PC-9 (cell line): ENCODE measurements around the gene PMS2. TPM values are rescaled to one million over a fixed set of nuclear protein-coding genes. Genes with fewer than 3 reads are reported as not detected.
A peak's percentile ranks its signal among the peaks of the same experiment; 100 is the strongest.

ENCODE experiments used
- Bru-seq: library from RNA; stranded (reverse); fragments of 400-500 nt; gene quantifications from one replicate; lab custom pipeline; 2021; lab: Mats Ljungman, UMichigan
- BruChase-seq, 2 experiments: library from RNA; stranded (reverse); fragments of 400-500 nt; gene quantifications; one replicate each; lab custom pipeline; 2021; lab: Mats Ljungman, UMichigan
- BruUV-seq: library from RNA; stranded (reverse); fragments of 400-500 nt; replicated peaks from 2 replicates; lab custom pipeline; 2021; lab: Mats Ljungman, UMichigan
- CTCF ChIA-PET: fragments of 300-600 bp; sonication (Branson Sonifier 250); formaldehyde crosslinking; loops from one replicate; lab custom pipeline; 2022; ENCODE audit warnings: antibody characterized with exemption; lab: Charles Lee
- POLR2A ChIA-PET: fragments of 300-600 bp; sonication (Branson Sonifier 250); formaldehyde crosslinking; loops from one replicate; lab custom pipeline; 2022; ENCODE audit warnings: antibody characterized with exemption; ENCODE audit not compliant: unreplicated experiment; lab: Charles Lee
- DNase-seq, 2 experiments: peaks; one replicate each; pipeline versions ENCODE4 v3.0.0 to v3.0.0-alpha.2; 2015 to 2022; ENCODE audit warnings: mixed read lengths in 1 of 2
- H2AFZ ChIP-seq: fragments of 200-600 bp; sonication (generic); 2 replicates; pipeline ENCODE4 v1.8.1; 2017; ENCODE audit warnings: antibody characterized with exemption
- H3F3A ChIP-seq: fragments of 200-600 bp; sonication (generic); 2 replicates; pipeline ENCODE4 v1.8.1; 2017; ENCODE audit warnings: antibody characterized with exemption, mild to moderate bottlenecking, low read depth; ENCODE audit not compliant: insufficient read depth
- H3K27ac ChIP-seq: fragments of 200-600 bp; sonication (generic); 2 replicates; pipeline ENCODE4 v1.6.1; 2016; ENCODE audit warnings: mixed run types
- H3K27me3 ChIP-seq: fragments of 200-600 bp; sonication (generic); 2 replicates; pipeline ENCODE4 v1.6.1; 2016; ENCODE audit warnings: low read depth, mixed run types; ENCODE audit not compliant: insufficient read depth
- H3K36me3 ChIP-seq: fragments of 200-600 bp; sonication (generic); 2 replicates; pipeline ENCODE4 v1.6.1; 2016; ENCODE audit warnings: low read depth, mixed run types
- H3K4me1 ChIP-seq: fragments of 200-600 bp; sonication (generic); replicated peaks from 2 replicates; pipeline ENCODE4 v1.6.1; 2016; ENCODE audit warnings: mixed run types; ENCODE audit not compliant: insufficient read depth
- H3K4me2 ChIP-seq: fragments of 200-600 bp; sonication (generic); 2 replicates; pipeline ENCODE4 v1.6.1; 2017; ENCODE audit warnings: mixed run types
- H3K4me3 ChIP-seq: fragments of 200-600 bp; sonication (generic); 2 replicates; pipeline ENCODE4 v1.6.1; 2016; ENCODE audit warnings: mixed run types
- H3K79me2 ChIP-seq: fragments of 200-600 bp; sonication (generic); 2 replicates; pipeline ENCODE4 v1.6.1; 2017; ENCODE audit warnings: low read depth, mixed run types
- H3K9me2 ChIP-seq: fragments of 200-600 bp; sonication (generic); 2 replicates; pipeline ENCODE4 v1.8.1; 2017; ENCODE audit warnings: mild to moderate bottlenecking; ENCODE audit not compliant: insufficient read depth
- H3K9me3 ChIP-seq: fragments of 200-600 bp; sonication (generic); 2 replicates; pipeline ENCODE4 v1.8.1; 2016; ENCODE audit warnings: low read depth; ENCODE audit not compliant: insufficient read depth
- H4K20me1 ChIP-seq: fragments of 200-600 bp; sonication (generic); 2 replicates; pipeline ENCODE4 v1.8.1; 2017; ENCODE audit not compliant: insufficient read depth
- EZH2 ChIP-seq: fragments of 200-600 bp; sonication (generic); IDR thresholded peaks from 2 replicates; pipeline ENCODE4 v1.8.0; 2017; ENCODE audit warnings: antibody characterized with exemption, low read depth
- intact Hi-C: fragments of 100-400 bp; cut with micrococcal nuclease; formaldehyde crosslinking; loops from one replicate; pipeline ENCODE4 v1.10.0; 2022; ENCODE audit not compliant: unreplicated experiment
- long read RNA-seq: library from polyadenylated mRNA; stranded (forward); transcript quantifications from one replicate; pipeline ENCODE4 v2.0.0, GENCODE V29; 2022
- total RNA-seq: library from RNA; stranded (reverse); gene quantifications from 2 replicates; pipeline ENCODE4 v1.2.3, GENCODE V29; 2021
- TF ChIP-seq, protein P1 (sequence below): fragments of 200-600 bp; sonication (generic); conservative IDR thresholded peaks from 2 replicates; pipeline ENCODE4 v1.6.1; 2017; ENCODE audit warnings: mixed run types, antibody characterized with exemption, mild to moderate bottlenecking, moderate library complexity

The PMS2 gene, protein sequence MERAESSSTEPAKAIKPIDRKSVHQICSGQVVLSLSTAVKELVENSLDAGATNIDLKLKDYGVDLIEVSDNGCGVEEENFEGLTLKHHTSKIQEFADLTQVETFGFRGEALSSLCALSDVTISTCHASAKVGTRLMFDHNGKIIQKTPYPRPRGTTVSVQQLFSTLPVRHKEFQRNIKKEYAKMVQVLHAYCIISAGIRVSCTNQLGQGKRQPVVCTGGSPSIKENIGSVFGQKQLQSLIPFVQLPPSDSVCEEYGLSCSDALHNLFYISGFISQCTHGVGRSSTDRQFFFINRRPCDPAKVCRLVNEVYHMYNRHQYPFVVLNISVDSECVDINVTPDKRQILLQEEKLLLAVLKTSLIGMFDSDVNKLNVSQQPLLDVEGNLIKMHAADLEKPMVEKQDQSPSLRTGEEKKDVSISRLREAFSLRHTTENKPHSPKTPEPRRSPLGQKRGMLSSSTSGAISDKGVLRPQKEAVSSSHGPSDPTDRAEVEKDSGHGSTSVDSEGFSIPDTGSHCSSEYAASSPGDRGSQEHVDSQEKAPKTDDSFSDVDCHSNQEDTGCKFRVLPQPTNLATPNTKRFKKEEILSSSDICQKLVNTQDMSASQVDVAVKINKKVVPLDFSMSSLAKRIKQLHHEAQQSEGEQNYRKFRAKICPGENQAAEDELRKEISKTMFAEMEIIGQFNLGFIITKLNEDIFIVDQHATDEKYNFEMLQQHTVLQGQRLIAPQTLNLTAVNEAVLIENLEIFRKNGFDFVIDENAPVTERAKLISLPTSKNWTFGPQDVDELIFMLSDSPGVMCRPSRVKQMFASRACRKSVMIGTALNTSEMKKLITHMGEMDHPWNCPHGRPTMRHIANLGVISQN
- 30.4 and 32.1 TPM in 2 replicates for total RNA-seq
- percentile 66 among the genes with signal in this experiment for Bru-seq, nascent RNA
- BruChase-seq, experiment 1, labeled RNA remaining after a 2-hour chase: percentile 67 among the genes with signal in this experiment
- BruChase-seq, experiment 2, labeled RNA remaining after a 6-hour chase: percentile 68 among the genes with signal in this experiment
- long read RNA-seq, partial matches to known transcripts: 3 of 10 reads
- long read RNA-seq, other reads (novel, unspliced or antisense): 4 of 10 reads

DNA sequence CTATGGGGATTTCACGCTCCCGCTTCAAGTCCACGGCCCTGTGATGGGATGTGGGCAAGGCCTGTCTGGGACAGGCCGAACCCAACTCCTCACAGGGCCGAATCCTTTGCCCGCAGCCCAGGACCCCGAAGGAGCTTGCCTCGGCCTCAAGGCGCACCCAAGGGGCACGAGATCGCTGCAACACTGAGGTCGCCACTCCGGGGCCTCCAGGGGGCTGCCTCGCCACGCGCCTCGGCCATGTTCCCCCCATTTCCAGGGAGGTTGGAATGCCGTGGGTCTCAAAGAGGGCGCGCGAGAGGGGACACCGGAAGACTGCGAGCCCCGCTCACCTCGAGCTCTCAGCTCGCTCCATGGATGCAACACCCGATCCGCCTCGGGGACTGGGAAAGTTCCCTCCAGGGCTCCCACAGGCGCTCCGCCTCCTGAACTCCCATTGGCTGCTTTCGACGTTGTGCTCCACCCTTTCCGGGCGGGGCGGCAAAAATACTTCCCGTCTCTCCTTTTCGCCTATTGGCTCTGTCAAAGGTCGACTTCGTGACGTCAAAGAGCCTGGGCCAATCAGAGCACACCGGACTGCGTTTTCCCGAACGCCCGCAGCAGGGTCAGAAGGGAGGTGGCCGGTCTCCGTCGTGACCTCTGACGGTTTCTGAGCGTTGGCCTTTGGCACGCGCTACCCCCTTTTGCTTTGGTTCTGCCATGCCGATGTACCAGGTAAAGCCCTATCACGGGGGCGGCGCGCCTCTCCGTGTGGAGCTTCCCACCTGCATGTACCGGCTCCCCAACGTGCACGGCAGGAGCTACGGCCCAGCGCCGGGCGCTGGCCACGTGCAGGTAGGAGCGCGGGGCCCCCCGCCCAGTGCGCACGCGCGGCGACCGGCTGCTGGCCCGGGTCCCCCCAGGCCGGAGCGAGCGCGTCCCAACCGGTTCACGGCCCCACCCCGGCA, at the start of gene PMS2, which contains the start of gene AIMP2:
Gene PMS2, minus strand, starts transcription at position 382 of the 944 bp plus-strand sequence. Its CDS starts 30 bp downstream, at position 352.
Gene AIMP2, plus strand, starts transcription at position 605 of the 944 bp plus-strand sequence. Its CDS starts 92 bp downstream, at position 697.
- Histone ChIP-seq H3F3A (peaks cover 17% of the 10 kb centered on the region), H3K4me2 (peak within 1 kb of the TSS; percentile 98), H3K27ac (peak within 1 kb of the TSS; percentile 85), H3K79me2 (peaks cover 72% of the 10 kb centered on the region), H2AFZ (peak within 1 kb of the TSS; percentile 99), H3K36me3 (peaks cover 29% of the 10 kb centered on the region; the same call in 1 of the 2 replicates), H3K4me3 (peak within 1 kb of the TSS; percentile 100), H4K20me1 (no peaks in the 10 kb centered on the region), H3K4me1 (peaks cover 19% of the 10 kb centered on the region), H3K27me3 (no peaks in the 10 kb centered on the region), H3K9me2 (no peaks in the 10 kb centered on the region), H3K9me3 (no peaks in the 10 kb centered on the region)
- no peak for TF ChIP-seq EZH2
- TF ChIP-seq, protein P1, sequence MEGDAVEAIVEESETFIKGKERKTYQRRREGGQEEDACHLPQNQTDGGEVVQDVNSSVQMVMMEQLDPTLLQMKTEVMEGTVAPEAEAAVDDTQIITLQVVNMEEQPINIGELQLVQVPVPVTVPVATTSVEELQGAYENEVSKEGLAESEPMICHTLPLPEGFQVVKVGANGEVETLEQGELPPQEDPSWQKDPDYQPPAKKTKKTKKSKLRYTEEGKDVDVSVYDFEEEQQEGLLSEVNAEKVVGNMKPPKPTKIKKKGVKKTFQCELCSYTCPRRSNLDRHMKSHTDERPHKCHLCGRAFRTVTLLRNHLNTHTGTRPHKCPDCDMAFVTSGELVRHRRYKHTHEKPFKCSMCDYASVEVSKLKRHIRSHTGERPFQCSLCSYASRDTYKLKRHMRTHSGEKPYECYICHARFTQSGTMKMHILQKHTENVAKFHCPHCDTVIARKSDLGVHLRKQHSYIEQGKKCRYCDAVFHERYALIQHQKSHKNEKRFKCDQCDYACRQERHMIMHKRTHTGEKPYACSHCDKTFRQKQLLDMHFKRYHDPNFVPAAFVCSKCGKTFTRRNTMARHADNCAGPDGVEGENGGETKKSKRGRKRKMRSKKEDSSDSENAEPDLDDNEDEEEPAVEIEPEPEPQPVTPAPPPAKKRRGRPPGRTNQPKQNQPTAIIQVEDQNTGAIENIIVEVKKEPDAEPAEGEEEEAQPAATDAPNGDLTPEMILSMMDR: no peak
- ChIA-PET POLR2A (interaction anchor here (0.5 to 0.9 kb wide), 11 partner anchors 12 to 832 kb away, joined by 3 to 14 read pairs (median 6); partner anchors contain the start of gene RNF216), CTCF (interaction anchor here (0.7 kb wide), 1 partner anchor 47 kb away, joined by 4 read pairs; no protein-coding TSS in a partner anchor)
- TSS peak; percentile 70 for BruUV-seq
- DNase-seq: peak; percentile 98 to 99
- intact Hi-C loops: loop anchor here (1.0 to 5.0 kb wide), 2 partner anchors 14 to 428 kb away; no protein-coding TSS in a partner anchor

DNA sequence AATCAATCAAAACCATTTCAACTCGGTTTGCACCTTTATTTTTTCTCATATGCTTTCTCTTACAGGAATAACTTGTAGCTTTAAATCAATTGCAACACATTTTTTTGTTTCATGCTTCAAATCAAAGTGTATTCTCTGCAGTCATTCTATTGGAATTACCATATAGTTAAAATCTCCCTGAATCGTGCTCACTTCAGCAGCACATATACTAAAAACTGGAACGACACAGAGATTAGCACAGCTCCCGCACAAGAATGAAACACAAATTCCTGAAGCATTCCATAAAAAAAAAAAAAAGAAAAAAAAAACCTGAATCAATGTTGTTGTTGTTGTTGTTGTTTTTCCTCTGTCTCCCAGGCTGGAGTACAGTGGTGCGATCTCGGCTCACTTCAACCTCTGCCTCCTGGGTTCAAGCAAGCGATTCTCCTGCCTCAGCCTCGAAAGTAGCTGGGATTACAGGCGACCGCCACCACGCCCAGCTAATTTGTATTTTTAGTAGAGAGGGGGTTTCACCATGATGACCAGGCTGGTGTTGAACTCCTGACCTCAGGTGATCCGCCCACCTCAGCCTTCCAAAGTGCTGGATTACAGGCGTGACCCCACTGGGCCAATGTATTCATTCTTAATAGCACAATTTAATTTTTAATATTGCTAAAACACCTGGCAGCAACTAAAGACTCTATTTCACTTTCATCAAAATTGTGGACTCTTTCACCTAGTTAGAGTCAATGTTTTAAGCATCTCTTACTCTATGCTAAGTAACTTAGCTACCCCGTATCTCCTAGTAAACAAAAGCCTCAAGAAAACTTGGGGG, 48.7 kb upstream of the PMS2 start:
- ChIA-PET POLR2A (interaction anchor here (0.6 to 0.7 kb wide), 4 partner anchors 44 to 420 kb away, joined by 3 to 19 read pairs (median 6); no protein-coding TSS in a partner anchor), CTCF (interaction anchor here (0.6 kb wide), 2 partner anchors 49 to 59 kb away, joined by 4 to 6 read pairs; no protein-coding TSS in a partner anchor)
- Histone ChIP-seq H3K36me3 (peaks cover 14% of the 10 kb centered on the region), H3K4me3 (peak overlapping the region; percentile 87), H3K79me2 (peaks cover 53% of the 10 kb centered on the region), H4K20me1 (peaks cover 29% of the 10 kb centered on the region), H3K9me2 (no peaks in the 10 kb centered on the region), H3K4me1 (peaks cover 16% of the 10 kb centered on the region), H2AFZ (no peak overlapping the region), H3K9me3 (no peaks in the 10 kb centered on the region), H3F3A (peaks cover 20% of the 10 kb centered on the region), H3K27ac (peak overlapping the region; percentile 88; the same call in 1 of the 2 replicates), H3K4me2 (peak overlapping the region; percentile 80), H3K27me3 (no peaks in the 10 kb centered on the region)
- DNase-seq: no peak
- intact Hi-C loops: no loop called here
- BruUV-seq: TSS peak; percentile 55
- TF ChIP-seq EZH2: no peak
- TF ChIP-seq, protein P1: no peak
